Gastroesophageal sphincter (tissue), 3 donors: Measurements from ENCODE around the gene SLC44A1.

ENCODE experiments used
- EP300 ChIP-seq: sonication (generic); formaldehyde crosslinking; IDR thresholded peaks from one replicate; pipeline ENCODE4 v1.6.1; 2017; ENCODE audit warnings: antibody characterized with exemption, mild to moderate bottlenecking
- POLR2A ChIP-seq, 2 donors: fragments of 450-650 bp; IDR thresholded peaks; one replicate each; pipeline ENCODE4 v1.6.1; 2017; ENCODE audit warnings: antibody characterized with exemption in 2 of 2, mild to moderate bottlenecking in 2 of 2, moderate library complexity in 1 of 2
- POLR2AphosphoS5 ChIP-seq: sonication (generic); formaldehyde crosslinking; IDR thresholded peaks from one replicate; pipeline ENCODE4 v1.6.1; 2017; ENCODE audit warnings: antibody characterized with exemption
- TF ChIP-seq, protein P1 (sequence below), 4 experiments: fragments of 200-600 bp in 2 of 4; fragments of 450-650 bp in 2 of 4; sonication (generic) in 1 of 4; IDR thresholded peaks; one replicate each; pipeline ENCODE4 v1.5.1; 2017 to 2019; ENCODE audit warnings: antibody characterized with exemption in 4 of 4, mild to moderate bottlenecking in 2 of 4, moderate library complexity in 2 of 4

DNA sequence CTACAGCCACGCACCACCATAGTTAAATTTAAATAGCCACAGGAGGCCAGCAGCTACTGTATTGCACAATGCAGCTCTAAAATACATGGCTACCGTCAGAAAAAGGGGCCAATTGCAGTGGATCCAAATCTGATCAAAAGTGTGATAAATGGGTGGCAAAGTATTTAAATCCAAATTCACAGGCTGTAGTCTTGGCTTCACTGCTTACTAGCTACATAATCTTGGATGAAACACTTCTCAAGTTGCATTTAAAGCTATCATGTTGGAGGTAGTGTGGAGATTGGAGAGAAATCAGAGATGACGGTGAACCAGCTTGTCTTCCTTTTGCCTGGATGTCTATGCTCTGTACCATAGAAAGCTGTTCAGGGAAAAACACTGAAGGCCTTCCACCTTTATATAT is 24.0 kb upstream of the SLC44A1 start:
- TF ChIP-seq, protein P1, sequence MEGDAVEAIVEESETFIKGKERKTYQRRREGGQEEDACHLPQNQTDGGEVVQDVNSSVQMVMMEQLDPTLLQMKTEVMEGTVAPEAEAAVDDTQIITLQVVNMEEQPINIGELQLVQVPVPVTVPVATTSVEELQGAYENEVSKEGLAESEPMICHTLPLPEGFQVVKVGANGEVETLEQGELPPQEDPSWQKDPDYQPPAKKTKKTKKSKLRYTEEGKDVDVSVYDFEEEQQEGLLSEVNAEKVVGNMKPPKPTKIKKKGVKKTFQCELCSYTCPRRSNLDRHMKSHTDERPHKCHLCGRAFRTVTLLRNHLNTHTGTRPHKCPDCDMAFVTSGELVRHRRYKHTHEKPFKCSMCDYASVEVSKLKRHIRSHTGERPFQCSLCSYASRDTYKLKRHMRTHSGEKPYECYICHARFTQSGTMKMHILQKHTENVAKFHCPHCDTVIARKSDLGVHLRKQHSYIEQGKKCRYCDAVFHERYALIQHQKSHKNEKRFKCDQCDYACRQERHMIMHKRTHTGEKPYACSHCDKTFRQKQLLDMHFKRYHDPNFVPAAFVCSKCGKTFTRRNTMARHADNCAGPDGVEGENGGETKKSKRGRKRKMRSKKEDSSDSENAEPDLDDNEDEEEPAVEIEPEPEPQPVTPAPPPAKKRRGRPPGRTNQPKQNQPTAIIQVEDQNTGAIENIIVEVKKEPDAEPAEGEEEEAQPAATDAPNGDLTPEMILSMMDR (IDR thresholded peaks at IDR 0.05) = no peak
- TF ChIP-seq POLR2A (IDR thresholded peaks at IDR 0.05) (no peak), EP300 (no peak), POLR2AphosphoS5 (no peak)
